Activated B cell treated with CpG ODN at 0.5 μM for 24 hours (primary cell): ENCODE measurements around the gene CLIP3. TPM values are rescaled to one million over a fixed set of nuclear protein-coding genes. Genes with fewer than 3 reads are reported as not detected.
"Not testable (repeated sequence)": the region's sequence is repeated elsewhere in the genome, so short reads cannot be mapped to it uniquely, and the experiment has no call there.

ENCODE experiments used
- ATAC-seq: fragments of 200-7000 bp; cut with Tn5 transposase; one replicate; pipeline ENCODE4 v1.10.0; 2021; ENCODE audit warnings: low read depth, mild to moderate bottlenecking, moderate library complexity
- CTCF ChIA-PET: fragments of 350-600 bp; sonication (Branson Sonifier 250); formaldehyde crosslinking; loops from one replicate; lab custom pipeline; 2021; ENCODE audit warnings: antibody characterized with exemption; lab: Charles Lee
- POLR2A ChIA-PET: fragments of 350-600 bp; sonication (Branson Sonifier 250); formaldehyde crosslinking; loops from one replicate; lab custom pipeline; 2021; ENCODE audit warnings: antibody characterized with exemption; lab: Charles Lee
- DNase-seq: peaks from one replicate; pipeline ENCODE4 v3.0.0; 2022
- H3K27ac Mint-ChIP-seq: one replicate; pipeline ENCODE4 v1.8.0; 2020; ENCODE audit warnings: mixed read lengths
- H3K27me3 Mint-ChIP-seq: one replicate; pipeline ENCODE4 v1.8.0; 2021; ENCODE audit warnings: mixed read lengths
- H3K36me3 Mint-ChIP-seq: one replicate; pipeline ENCODE4 v1.8.0; 2021; ENCODE audit warnings: low read depth, mixed read lengths
- H3K4me1 Mint-ChIP-seq: one replicate; pipeline ENCODE4 v1.8.0; 2021; ENCODE audit warnings: mixed read lengths
- H3K4me3 Mint-ChIP-seq: one replicate; pipeline ENCODE4 v1.8.0; 2020; ENCODE audit warnings: mild to moderate bottlenecking, mixed read lengths
- H3K9me3 Mint-ChIP-seq: one replicate; pipeline ENCODE4 v1.8.0; 2020; ENCODE audit warnings: mixed read lengths
- CTCF ChIP-seq: fragments of 200-600 bp; IDR thresholded peaks from one replicate; pipeline ENCODE4 v1.8.0; 2022; ENCODE audit warnings: antibody characterized with exemption, mild to moderate bottlenecking
- intact Hi-C: fragments of 100-400 bp; cut with micrococcal nuclease; formaldehyde crosslinking; loops from one replicate; pipeline ENCODE4 v1.15.1; 2024
- total RNA-seq: library from RNA; stranded (reverse); gene quantifications from 2 replicates; pipeline ENCODE4 v1.2.3, GENCODE V29; 2022

Gene CLIP3
- total RNA-seq, 1 donor from 2014 or later = 0.62 TPM

DNA sequence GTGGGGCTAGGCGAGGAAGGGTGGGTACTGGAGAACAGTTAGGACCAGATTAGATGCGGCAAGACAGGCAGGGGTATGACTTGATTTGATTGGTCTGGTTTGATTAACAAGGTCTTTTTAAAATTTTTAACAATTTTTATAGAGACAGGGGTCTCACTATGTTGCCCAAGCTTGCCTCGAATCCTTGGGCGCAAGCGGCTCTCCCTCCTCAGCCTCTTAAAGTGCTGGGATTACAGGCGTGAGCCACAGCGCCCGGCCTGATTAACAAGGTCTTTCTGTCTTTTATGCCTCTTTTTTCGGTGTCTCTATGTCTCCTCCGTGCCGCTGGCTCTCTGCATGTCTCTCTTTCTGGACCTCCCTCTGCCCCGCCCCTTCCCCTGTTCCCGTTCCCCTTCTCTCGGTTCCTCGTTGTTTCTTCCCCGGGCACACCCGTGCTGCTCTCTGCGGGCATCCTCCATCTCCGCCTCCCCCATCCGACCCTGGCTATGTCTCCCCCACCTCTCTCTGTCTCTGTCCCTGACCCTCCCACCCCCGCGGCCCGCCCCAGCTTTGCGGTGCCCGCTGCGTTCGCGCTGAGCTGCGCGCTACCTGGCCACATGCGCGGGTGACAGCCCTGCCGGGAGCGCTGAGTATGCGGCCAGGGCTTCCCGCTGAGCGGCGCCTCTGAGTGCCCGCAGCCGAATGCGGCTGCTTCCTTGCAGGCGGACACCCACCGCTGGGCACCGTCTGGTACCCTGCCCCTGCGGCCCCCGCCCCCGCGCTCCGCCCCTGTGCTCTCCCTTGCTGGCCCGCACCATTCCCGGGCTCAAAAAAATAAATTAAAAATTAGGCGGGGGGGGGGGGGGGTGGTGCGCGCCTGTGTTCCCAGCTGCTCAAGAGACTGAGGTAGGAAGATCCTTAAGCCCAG, 45.8 kb downstream of the CLIP3 start:
- intact Hi-C loops = loop anchor here (2.0 kb wide), 1 partner anchor 68 kb away; the partner anchor contains the start of genes THAP8 and WDR62
- no peaks in the 10 kb centered on the region for H3K36me3 Mint-ChIP-seq
- no peaks in the 10 kb centered on the region for H3K9me3 Mint-ChIP-seq
- H3K27ac Mint-ChIP-seq = peak overlapping the region; percentile 41
- H3K27me3 Mint-ChIP-seq = peaks cover 30% of the 10 kb centered on the region
- peak; percentile 93 for ATAC-seq
- peak; percentile 46 for DNase-seq
- peak overlapping the region; percentile 91 for H3K4me3 Mint-ChIP-seq
- ChIA-PET POLR2A (interaction anchor here (0.7 kb wide), 1 partner anchor 57 kb away, joined by 5 read pairs; no protein-coding TSS in a partner anchor), CTCF (no interaction called here)
- TF ChIP-seq CTCF = no peak
- peaks cover 8% of the 10 kb centered on the region for H3K4me1 Mint-ChIP-seq

DNA sequence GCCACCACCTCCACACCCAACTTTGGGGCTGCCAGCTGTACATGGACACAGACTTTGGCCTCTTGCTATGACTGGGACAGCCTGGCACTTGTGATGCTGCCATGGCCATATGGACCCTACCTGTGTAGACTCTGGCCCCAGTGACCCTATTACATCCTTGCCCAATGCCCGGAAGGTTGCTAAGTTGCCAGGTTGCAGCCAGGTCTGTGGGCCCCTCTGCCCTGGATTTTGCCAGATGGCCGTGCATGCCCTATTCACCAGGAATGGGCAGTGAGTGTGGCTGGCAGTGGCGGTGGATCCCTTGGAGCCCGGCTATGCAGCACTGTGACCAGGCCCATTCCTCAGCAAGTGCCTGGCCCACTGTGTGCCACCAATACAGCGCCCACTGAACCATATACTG, 46.6 kb downstream of the CLIP3 start:
- Mint-ChIP-seq H3K27me3 (peaks cover 31% of the 10 kb centered on the region), H3K4me3 (peak overlapping the region; percentile 91), H3K36me3 (no peaks in the 10 kb centered on the region), H3K9me3 (no peaks in the 10 kb centered on the region), H3K4me1 (peaks cover 8% of the 10 kb centered on the region), H3K27ac (no peak overlapping the region)
- DNase-seq = no peak
- intact Hi-C loops = loop anchor here (2.0 kb wide), 1 partner anchor 69 kb away; the partner anchor contains the start of genes THAP8 and WDR62
- no peak for ATAC-seq
- POLR2A ChIA-PET = no interaction called here
- TF ChIP-seq CTCF = no peak
- CTCF ChIA-PET = no interaction called here

GRCh38 chr19:35983177-35983576, 49.5 kb downstream of the CLIP3 start:
- H3K27me3 Mint-ChIP-seq = peaks cover 44% of the 10 kb centered on the region
- no peak for TF ChIP-seq CTCF
- ATAC-seq = no peak
- no peaks in the 10 kb centered on the region for H3K36me3 Mint-ChIP-seq
- peaks cover 8% of the 10 kb centered on the region for H3K4me1 Mint-ChIP-seq
- no peak overlapping the region for H3K4me3 Mint-ChIP-seq
- CTCF ChIA-PET = no interaction called here
- H3K9me3 Mint-ChIP-seq = no peaks in the 10 kb centered on the region
- no peak for DNase-seq
- no peak overlapping the region for H3K27ac Mint-ChIP-seq
- POLR2A ChIA-PET = no interaction called here
- intact Hi-C loops = no loop called here

- DNase-seq, H3K36me3 Mint-ChIP-seq, H3K9me3 Mint-ChIP-seq, H3K27ac Mint-ChIP-seq, H3K4me3 Mint-ChIP-seq, CTCF ChIA-PET, POLR2A ChIA-PET, ATAC-seq, intact Hi-C loops, H3K4me1 Mint-ChIP-seq: not testable (repeated sequence)
- peaks cover 44% of the 10 kb centered on the region for H3K27me3 Mint-ChIP-seq
Measured at GRCh38 chr19:35980997-35981396, 51.7 kb downstream of the CLIP3 start.

DNA sequence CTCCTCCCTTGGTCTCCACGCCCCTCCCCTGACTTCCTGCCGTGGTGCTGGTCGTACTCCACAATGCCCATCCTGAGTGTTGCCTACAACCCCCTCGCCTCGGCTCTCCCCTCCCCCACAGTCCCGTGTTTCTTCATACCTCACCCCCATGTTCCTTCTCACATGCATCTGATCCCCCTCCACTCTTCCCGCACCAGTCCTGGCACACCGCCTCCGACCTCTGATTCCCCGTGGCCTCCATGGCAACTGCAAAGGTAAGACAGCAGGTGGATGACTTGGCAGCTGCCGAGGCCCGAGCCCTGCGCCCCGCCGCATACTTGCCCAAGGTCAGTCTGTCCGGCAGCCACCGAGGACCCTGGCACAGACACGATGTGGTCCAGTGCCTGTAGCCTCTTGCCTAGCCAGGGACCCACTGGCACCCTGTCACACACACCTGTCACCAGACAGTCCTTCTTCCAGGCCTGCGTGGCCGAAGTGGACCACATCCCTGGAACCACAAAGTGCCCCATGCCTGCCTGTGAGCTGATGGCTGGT, 53.8 kb downstream of the CLIP3 start:
- ChIA-PET POLR2A (no interaction called here), CTCF (no interaction called here)

More for the DNA sequence above, 53.8 kb downstream of the CLIP3 start:
- intact Hi-C loops = no loop called here
- Mint-ChIP-seq H3K9me3 (no peaks in the 10 kb centered on the region), H3K27ac (no peak overlapping the region), H3K4me3 (no peak overlapping the region), H3K27me3 (peaks cover 32% of the 10 kb centered on the region), H3K36me3 (no peaks in the 10 kb centered on the region), H3K4me1 (no peaks in the 10 kb centered on the region)
- TF ChIP-seq CTCF = no peak
- no peak for ATAC-seq
- DNase-seq = no peak
